Stimulated activated CD8-positive, alpha-beta memory T cell treated with anti-CD3 and anti-CD28 coated beads, Interleukin-2, amount 100 ng/mL, for 48 hours (primary cell): ENCODE data around the gene SMC1B.
"Not testable (repeated sequence)": the region's sequence is repeated elsewhere in the genome, so short reads cannot be mapped to it uniquely, and the experiment has no call there.

Source experiments
- DNase-seq, 2 donors: peaks; one replicate each; pipeline ENCODE4 v3.0.0-alpha.2; 2020; ENCODE audit warnings: low read depth in 2 of 2

Gene SMC1B

DNA sequence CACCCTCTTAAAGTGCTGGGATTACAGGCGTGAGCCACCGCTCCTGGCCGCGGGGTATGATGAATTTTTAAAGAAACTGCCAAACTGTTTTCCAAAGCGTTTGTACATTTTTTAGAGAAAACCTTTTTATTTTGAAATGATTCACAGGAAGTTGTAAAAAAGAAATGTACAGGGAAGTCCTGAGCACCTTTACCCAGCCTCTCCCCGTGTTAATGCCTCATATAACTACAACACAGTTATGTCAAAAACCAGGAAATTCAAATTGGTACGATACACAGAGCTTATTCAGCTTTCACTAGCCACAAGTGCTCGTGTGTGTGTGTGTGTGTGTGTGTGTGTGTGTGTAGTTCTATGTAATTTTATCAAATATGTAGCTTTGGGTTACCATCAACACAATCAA is 110.6 kb downstream of the SMC1B start:
- DNase-seq: no peak

DNA sequence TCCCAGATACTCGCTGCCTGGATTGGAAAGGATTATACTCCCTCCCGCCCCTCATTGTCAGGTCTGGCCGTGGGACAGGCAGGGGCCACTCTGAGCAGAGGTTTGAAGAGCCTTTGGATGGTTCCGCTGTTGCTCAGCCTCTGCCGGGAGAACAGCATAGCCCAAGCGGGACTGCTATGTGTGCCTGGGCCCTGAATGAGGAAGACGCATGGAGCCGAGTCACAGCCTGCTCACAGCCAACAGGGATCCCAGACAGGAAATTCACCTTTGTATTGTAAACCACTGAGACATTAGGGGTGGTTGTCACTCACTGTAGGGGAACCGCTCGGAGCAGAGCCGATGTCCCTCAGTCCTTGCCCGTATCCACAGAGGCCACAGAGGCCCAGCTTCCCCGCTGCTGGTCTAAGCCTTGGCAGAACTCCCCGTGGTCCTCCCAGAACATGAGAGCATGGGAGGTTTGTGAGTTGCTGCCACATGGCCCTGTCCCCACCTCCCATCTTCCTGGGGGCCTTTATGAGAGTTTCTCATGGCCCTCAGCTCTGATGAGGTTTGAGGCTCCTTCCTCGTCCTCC is 114.4 kb downstream of the SMC1B start:
- no peak for DNase-seq

DNA sequence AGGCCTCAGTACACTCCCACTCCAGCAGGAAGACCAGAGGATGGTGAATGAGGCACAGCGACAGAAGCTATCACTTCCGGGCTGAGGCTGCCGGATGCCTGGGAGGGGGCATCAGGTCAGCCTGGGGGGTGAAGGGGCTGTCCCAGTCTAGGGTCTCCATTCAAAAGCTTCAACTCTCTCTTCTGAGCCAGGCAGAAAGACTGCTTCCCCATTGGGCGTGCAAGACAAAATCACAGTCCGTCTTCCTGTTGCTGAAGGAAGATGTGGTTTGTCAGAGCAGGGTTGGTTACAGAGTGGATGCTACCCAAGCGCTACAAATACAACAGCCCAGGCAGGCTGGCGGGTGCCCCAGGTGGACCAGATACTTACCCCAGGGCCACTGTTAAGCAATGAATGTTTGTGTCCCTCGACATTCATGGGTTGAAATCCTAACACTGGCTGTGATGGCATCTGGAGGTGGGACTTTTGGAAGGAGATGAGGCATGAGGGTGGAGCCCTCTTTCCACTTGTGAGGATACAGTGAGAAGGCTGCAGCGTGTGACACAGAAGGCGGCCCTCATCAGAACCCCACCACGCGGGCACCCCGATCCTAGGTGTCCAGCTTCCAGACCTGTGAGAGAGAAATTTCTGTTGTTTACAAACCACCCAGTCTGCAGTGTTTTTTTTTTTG is 116.6 kb downstream of the SMC1B start:
- no peak for DNase-seq

DNA sequence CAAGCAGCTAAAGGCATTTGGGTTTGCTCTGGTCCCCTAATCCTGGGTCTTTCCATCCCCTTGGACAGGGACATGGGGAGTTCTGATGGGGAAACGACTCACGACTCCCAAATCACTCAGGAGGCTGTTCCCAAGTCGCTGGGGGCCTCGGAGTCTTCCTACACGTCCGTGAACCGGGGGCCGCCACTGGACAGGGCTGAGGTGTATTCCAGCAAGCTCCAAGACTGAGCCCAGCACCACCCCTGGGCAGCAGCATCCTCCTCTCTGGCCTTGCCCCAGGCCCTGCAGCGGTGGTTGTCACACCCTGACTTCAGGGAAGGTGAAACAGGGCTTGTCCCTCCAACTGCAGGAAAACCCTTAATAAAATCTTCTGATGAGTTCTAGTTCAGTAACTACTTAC is 117.9 kb downstream of the SMC1B start:
- no peak for DNase-seq

DNA sequence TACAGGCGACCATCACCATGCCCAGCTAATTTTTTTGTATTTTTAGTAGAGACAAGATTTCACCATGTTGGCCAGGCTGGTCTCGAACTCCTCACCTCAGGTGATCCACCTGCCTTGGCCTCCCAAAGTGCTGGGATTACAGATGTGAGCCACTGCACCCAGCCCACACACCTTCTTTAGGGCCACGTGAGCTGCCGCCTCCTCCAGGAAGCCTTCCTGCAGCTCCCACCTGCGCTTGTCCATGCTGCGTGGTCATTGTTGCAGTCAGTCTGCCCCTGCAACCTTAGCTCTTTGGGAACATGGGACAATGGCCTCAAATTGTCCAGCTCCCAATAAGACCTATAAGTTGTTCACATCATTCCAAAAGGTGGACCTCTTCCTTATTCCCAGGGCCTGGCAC is 118.4 kb downstream of the SMC1B start:
- DNase-seq: not testable (repeated sequence)
